ENCODE results near the gene LHX1. TPM values are rescaled to one million over a fixed set of nuclear protein-coding genes. Genes with fewer than 3 reads are reported as not detected.
A peak's percentile ranks its signal among the peaks of the same experiment; 100 is the strongest.

Gene LHX1
- total RNA-seq, 1 donor = not detected

- no peaks in the 10 kb centered on the region for H3K36me3 ChIP-seq (ENCODE audit: insufficient read depth, low read length)
- H4K20me1 ChIP-seq (ENCODE audit: insufficient read depth, low read length) = no peaks in the 10 kb centered on the region
- peaks cover 17% of the 10 kb centered on the region for H3K4me1 ChIP-seq (ENCODE audit: insufficient read depth, low read length)
- peaks cover 32% of the 10 kb centered on the region for H3K79me2 ChIP-seq (ENCODE audit: insufficient read depth, low read length)
- H3K4me2 ChIP-seq (ENCODE audit: insufficient read depth, low read length) = no peak overlapping the region
- H3K4me3 ChIP-seq (ENCODE audit: insufficient read depth, low read length) = no peak overlapping the region
- H3K27ac ChIP-seq (ENCODE audit: low read depth, low read length) = no peak overlapping the region
- no peaks in the 10 kb centered on the region for H3K9me3 ChIP-seq (ENCODE audit: low read depth, low read length)
- no peak for TF ChIP-seq CTCF (IDR thresholded peaks at IDR 0.05; ENCODE audit: extremely low read depth, low read depth, low read length)
- no peak for DNase-seq (ENCODE audit: insufficient read length, low spot score, missing footprints)
- no peaks in the 10 kb centered on the region for H3K27me3 ChIP-seq (ENCODE audit: insufficient read depth, low read length)
- no peak overlapping the region for H2AFZ ChIP-seq (ENCODE audit: low read length)
Observed at GRCh38 chr17:36978810-36979564, 41.7 kb downstream of the LHX1 start.

- Histone ChIP-seq H2AFZ (ENCODE audit: low read length) (no peak overlapping the region), H3K4me1 (ENCODE audit: insufficient read depth, low read length) (peaks cover 17% of the 10 kb centered on the region), H3K27ac (ENCODE audit: low read depth, low read length) (no peak overlapping the region), H3K4me2 (ENCODE audit: insufficient read depth, low read length) (no peak overlapping the region), H3K36me3 (ENCODE audit: insufficient read depth, low read length) (no peaks in the 10 kb centered on the region), H3K9me3 (ENCODE audit: low read depth, low read length) (no peaks in the 10 kb centered on the region), H4K20me1 (ENCODE audit: insufficient read depth, low read length) (peaks cover 4% of the 10 kb centered on the region), H3K27me3 (ENCODE audit: insufficient read depth, low read length) (no peaks in the 10 kb centered on the region), H3K4me3 (ENCODE audit: insufficient read depth, low read length) (no peak overlapping the region), H3K79me2 (ENCODE audit: insufficient read depth, low read length) (peaks cover 32% of the 10 kb centered on the region)
- DNase-seq (ENCODE audit: insufficient read length, low spot score, missing footprints) = no peak
- TF ChIP-seq CTCF (IDR thresholded peaks at IDR 0.05; ENCODE audit: extremely low read depth, low read depth, low read length) = no peak
Observed at GRCh38 chr17:36979565-36979941, 42.3 kb downstream of the LHX1 start.

GRCh38 chr17:36980280-36980761 is 43.0 kb downstream of the LHX1 start:
- no peaks in the 10 kb centered on the region for H3K9me3 ChIP-seq (ENCODE audit: low read depth, low read length)
- peaks cover 17% of the 10 kb centered on the region for H3K4me1 ChIP-seq (ENCODE audit: insufficient read depth, low read length)
- peaks cover 4% of the 10 kb centered on the region for H4K20me1 ChIP-seq (ENCODE audit: insufficient read depth, low read length)
- H3K27me3 ChIP-seq (ENCODE audit: insufficient read depth, low read length) = no peaks in the 10 kb centered on the region
- peaks cover 31% of the 10 kb centered on the region for H3K79me2 ChIP-seq (ENCODE audit: insufficient read depth, low read length)
- no peaks in the 10 kb centered on the region for H3K36me3 ChIP-seq (ENCODE audit: insufficient read depth, low read length)
- H2AFZ ChIP-seq (ENCODE audit: low read length) = no peak overlapping the region
- DNase-seq (ENCODE audit: insufficient read length, low spot score, missing footprints) = no peak
- TF ChIP-seq CTCF (IDR thresholded peaks at IDR 0.05; ENCODE audit: extremely low read depth, low read depth, low read length) = no peak
- no peak overlapping the region for H3K4me3 ChIP-seq (ENCODE audit: insufficient read depth, low read length)
- no peak overlapping the region for H3K27ac ChIP-seq (ENCODE audit: low read depth, low read length)
- peak overlapping the region; percentile 16 for H3K4me2 ChIP-seq (ENCODE audit: insufficient read depth, low read length)

GRCh38 chr17:36983618-36984017 is 46.3 kb downstream of the LHX1 start:
- H3K79me2 ChIP-seq (ENCODE audit: insufficient read depth, low read length) = peaks cover 25% of the 10 kb centered on the region
- TF ChIP-seq CTCF (IDR thresholded peaks at IDR 0.05; ENCODE audit: extremely low read depth, low read depth, low read length) = no peak

More at GRCh38 chr17:36983618-36984017, 46.3 kb downstream of the LHX1 start:
- H3K36me3 ChIP-seq (ENCODE audit: insufficient read depth, low read length) = peaks cover 14% of the 10 kb centered on the region
- DNase-seq (ENCODE audit: insufficient read length, low spot score, missing footprints) = no peak
- no peaks in the 10 kb centered on the region for H3K27me3 ChIP-seq (ENCODE audit: insufficient read depth, low read length)
- H3K4me1 ChIP-seq (ENCODE audit: insufficient read depth, low read length) = peaks cover 17% of the 10 kb centered on the region
- no peak overlapping the region for H3K4me3 ChIP-seq (ENCODE audit: insufficient read depth, low read length)
- no peaks in the 10 kb centered on the region for H3K9me3 ChIP-seq (ENCODE audit: low read depth, low read length)
- H3K27ac ChIP-seq (ENCODE audit: low read depth, low read length) = no peak overlapping the region
- no peak overlapping the region for H2AFZ ChIP-seq (ENCODE audit: low read length)
- peaks cover 4% of the 10 kb centered on the region for H4K20me1 ChIP-seq (ENCODE audit: insufficient read depth, low read length)
- H3K4me2 ChIP-seq (ENCODE audit: insufficient read depth, low read length) = no peak overlapping the region

Measured in osteoblast (primary cell).